Hippocampal formation (tissue), 2 donors: ENCODE results near the gene SYDE2.
"Not testable (repeated sequence)": the region's sequence is repeated elsewhere in the genome, so short reads cannot be mapped to it uniquely, and the experiment has no call there.

Source experiments
- DNase-seq, 2 donors: peaks; one replicate each; lab custom pipeline; 2025; lab: John Stamatoyannopoulos, UW

The SYDE2 gene

GRCh38 chr1:85168884-85169283, 31.9 kb downstream of the SYDE2 start:
- no peak for DNase-seq

DNA sequence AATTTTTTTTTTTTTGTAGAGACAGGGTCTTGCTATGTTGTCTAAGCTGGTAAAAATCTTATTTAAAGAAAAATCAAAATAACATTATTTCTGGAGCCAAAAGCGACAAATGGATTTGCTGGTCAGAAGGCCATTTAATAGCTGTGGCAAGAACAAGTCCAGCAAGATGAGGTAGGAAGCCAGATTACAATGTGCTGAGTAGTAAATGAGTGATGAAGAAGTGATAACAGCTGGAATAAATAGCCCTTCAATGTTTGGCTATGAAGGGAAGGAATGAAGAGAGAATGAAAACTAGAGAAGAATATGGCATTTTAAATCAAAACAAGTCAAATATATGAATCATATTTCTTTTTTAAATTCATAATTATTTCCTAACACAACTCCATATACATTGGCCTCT, 34.5 kb downstream of the SYDE2 start:
- DNase-seq = no peak

DNA sequence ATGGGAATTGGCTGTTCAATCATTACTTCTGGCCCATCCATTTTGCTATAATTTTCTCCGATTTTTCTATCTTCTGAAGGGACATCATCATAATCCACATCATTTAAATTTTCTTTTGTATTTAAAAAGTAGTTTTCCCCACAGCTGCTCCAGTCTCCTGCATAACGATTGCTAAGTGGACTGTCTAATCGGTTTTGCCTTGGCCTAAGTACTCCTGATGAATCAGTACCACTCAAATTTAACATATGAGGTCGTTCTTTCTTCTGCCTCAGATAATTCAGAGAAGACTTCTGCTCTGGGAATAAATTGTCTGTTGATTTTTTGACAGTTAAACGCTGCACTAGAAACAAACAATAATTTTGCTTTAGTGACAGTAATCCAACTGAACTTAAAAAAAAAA, 41.9 kb downstream of the SYDE2 start:
- no peak for DNase-seq

- DNase-seq = no peak
These were observed 43.4 kb downstream of the SYDE2 start for GRCh38 chr1:85157436-85157835.

GRCh38 chr1:85153149-85153891, 47.5 kb downstream of the SYDE2 start:
- DNase-seq = no peak

- no peak for DNase-seq
These were observed 49.4 kb downstream of the SYDE2 start for GRCh38 chr1:85151446-85151845.

DNA sequence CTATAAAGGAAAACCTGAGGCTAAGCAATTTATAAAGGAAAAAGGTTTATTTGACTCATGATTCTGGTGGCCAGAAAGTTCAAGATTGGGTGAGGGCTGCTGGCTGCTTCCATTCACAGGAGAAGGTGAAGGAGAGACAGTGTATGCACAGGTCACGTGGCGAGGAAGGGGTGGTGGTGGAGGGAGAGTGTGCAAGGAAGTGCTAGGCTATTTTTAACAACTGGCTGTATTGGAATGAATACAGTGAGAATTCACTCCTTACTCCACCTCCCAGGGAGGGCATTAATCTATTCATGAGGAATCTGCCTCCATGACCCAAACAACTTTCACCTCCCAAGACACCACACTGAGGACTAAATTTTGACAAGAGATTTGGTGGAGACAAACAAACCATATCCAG, 51.0 kb downstream of the SYDE2 start:
- DNase-seq = no peak

DNA sequence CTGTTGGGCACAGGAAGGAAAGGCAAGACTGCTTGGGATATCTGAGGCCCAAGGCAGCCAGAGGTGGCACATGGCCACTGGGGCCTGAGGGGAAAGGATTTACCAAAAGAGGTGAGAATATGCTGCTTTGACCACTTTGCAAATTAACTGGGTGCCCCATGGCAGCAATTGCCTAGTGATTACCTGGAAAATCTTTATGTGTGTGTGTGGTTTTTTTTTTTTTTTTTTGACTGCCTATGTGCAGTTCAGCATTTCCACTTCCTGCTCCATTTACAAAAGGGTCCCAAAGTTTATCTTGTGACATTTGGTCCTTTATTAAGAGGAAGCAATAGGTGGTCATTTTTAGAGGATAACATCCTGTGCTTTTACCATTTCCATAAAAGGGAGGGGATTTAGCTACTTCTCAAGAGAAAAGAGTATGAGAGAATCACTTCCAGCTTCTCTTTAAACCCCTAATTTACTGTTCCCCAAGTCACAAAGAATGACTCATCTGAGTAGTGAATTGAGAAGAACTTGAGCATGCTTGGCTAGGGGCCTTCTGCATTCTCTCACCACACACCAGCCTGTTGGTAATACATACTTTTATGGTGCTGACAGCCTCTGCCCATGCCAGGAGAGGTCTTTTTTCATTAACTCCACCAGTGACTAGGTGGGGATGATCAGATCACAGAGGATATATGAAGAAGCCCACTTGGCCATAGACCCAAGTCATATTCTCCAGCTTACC, 52.1 kb downstream of the SYDE2 start:
- no peak for DNase-seq

- no peak for DNase-seq
These were observed 53.9 kb downstream of the SYDE2 start for GRCh38 chr1:85146972-85147359.

GRCh38 chr1:85146298-85146971, 54.4 kb downstream of the SYDE2 start:
- not testable (repeated sequence) for DNase-seq

DNA sequence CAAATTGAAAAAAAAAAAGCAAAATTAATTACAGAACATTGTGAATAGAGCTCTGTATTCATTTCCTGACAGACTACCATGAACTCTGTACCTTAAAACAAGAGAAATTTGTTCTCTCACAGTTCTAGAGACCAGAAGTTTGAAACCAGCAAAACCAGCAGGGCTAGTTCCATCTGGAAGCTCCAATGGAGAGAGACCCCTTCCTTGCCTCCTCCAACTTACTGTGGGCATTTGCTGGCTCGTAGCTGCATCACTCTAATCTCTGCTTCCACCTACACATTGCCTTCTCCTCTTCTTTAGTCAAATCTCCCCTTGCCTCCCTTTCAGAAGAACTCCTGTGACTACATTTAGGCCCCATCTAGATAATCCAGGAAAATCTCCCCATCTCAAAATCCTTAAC, 56.5 kb downstream of the SYDE2 start:
- DNase-seq = no peak

DNA sequence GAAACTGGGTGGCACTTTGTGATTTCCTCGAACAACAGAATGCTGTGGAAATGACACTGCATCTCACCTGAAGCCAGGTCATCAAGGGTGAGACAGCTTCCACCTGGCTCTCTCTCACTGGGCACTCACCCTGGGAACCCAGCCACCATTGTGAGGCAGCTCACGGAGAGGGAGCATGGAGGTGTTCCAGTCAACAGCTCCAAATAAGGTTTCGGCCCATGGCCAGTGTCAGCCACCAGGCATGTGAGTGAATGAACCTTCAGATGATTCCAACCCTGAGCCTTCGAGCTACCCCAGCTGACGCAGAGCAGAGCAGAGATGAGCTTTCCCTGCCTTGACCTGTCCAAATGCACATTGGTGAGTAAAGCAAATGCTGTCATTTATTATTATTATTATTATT, 58.1 kb downstream of the SYDE2 start:
- no peak for DNase-seq

GRCh38 chr1:85138439-85138838, 62.4 kb downstream of the SYDE2 start:
- not testable (repeated sequence) for DNase-seq

- peak; percentile 23 to 29 for DNase-seq
These were observed 63.2 kb downstream of the SYDE2 start for GRCh38 chr1:85137660-85138059.

- no peak for DNase-seq
These were observed 65.4 kb downstream of the SYDE2 start for GRCh38 chr1:85135392-85135798.

DNA sequence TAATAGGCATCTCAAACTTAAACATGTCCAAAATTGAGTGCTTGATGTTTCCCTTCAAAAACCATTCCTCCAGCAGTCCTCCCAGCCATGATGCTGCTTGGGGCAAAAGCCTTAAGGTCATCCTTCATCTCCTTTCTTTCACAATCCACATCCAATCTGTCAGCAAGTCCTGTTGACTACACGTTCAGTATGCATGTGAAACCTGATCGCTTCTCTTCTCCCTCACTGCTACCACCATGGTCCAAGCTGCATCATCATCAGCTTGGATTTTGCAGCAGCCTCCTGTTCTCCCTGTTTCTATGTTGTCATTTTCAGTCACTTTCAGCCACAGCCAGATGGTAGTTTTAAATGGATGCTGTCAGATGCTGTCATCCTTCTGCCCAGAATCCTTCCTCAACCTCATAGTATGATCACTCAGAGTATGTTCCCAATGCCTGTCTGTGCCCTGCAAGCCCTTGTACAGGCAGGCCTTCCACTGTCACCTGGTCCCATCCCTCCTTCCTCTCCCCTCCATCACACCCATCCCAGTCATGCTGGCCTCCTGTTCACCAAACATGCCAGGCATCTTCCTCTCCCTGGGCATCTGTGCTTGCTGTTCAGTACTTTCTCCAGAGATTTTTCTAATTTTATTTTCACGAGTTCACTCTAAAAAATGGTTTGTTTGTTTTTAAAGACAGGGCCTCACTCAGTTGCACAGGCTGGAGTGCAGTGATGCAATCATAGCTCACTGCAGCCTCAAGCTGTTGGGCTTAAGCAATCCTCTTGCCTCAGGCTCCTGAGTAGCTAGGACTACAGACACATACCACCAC, 66.0 kb downstream of the SYDE2 start:
- DNase-seq = no peak

- no peak for DNase-seq
These were observed 67.2 kb downstream of the SYDE2 start for GRCh38 chr1:85133565-85134159.

GRCh38 chr1:85132078-85132720, 68.6 kb downstream of the SYDE2 start:
- no peak for DNase-seq

- no peak for DNase-seq
These were observed 72.5 kb downstream of the SYDE2 start for GRCh38 chr1:85128316-85128715.

GRCh38 chr1:85125891-85126290, 74.9 kb downstream of the SYDE2 start:
- DNase-seq = no peak

GRCh38 chr1:85124091-85124490, 76.7 kb downstream of the SYDE2 start:
- DNase-seq = no peak
